Body of pancreas (tissue), 4 donors: ENCODE measurements around the gene RNU1-2.

Experiments
- CTCF ChIP-seq, 7 experiments: fragments of 450-650 bp in 4 of 7; fragments of 200-600 bp in 3 of 7; sonication (generic) in 3 of 7; IDR thresholded peaks; one replicate each; pipeline ENCODE4 v1.5.1; 2016 to 2019; ENCODE audit warnings: antibody characterized with exemption in 7 of 7
- POLR2A ChIP-seq, 3 donors: fragments of 450-650 bp; IDR thresholded peaks; one replicate each; pipeline ENCODE4 v1.6.1; 2016; ENCODE audit warnings: antibody characterized with exemption in 3 of 3, mild to moderate bottlenecking in 2 of 3

- TF ChIP-seq CTCF (IDR thresholded peaks at IDR 0.05) = no peak
- TF ChIP-seq POLR2A (IDR thresholded peaks at IDR 0.05) = no peak
Observed at GRCh38 chr1:16882986-16883385, 12.8 kb upstream of the RNU1-2 start.
